Lower leg skin (tissue), 3 donors: ENCODE results near the gene GAREM1.

Source experiments
- POLR2A ChIP-seq, 2 donors: fragments of 450-650 bp; IDR thresholded peaks; one replicate each; pipeline ENCODE4 v1.6.1; 2016 to 2017; ENCODE audit warnings: antibody characterized with exemption in 2 of 2, mild to moderate bottlenecking in 1 of 2, moderate library complexity in 1 of 2
- TF ChIP-seq, protein P1 (sequence below), 3 donors: fragments of 450-650 bp; IDR thresholded peaks; one replicate each; pipeline ENCODE4 v1.5.1; 2016; ENCODE audit warnings: antibody characterized with exemption in 3 of 3, mild to moderate bottlenecking in 3 of 3, moderate library complexity in 2 of 3

DNA sequence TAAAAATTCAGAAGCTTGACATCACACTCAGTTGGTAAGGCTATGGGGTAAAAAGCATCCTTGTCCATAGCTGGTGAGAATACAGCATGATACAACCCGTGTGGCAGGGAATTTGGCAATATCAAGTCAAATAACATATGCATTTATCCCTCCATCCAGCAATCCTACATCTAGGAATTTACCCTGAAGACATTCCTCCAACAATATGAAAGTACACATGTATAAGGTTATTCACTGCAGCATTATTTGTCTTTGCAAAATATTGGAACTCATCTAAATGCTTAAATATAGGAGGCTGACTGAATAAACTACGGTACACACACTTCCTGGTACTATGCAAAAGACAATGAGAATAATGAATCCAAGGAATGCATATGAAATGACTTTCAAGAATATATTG lies 179.9 kb downstream of the GAREM1 start:
- TF ChIP-seq, protein P1, sequence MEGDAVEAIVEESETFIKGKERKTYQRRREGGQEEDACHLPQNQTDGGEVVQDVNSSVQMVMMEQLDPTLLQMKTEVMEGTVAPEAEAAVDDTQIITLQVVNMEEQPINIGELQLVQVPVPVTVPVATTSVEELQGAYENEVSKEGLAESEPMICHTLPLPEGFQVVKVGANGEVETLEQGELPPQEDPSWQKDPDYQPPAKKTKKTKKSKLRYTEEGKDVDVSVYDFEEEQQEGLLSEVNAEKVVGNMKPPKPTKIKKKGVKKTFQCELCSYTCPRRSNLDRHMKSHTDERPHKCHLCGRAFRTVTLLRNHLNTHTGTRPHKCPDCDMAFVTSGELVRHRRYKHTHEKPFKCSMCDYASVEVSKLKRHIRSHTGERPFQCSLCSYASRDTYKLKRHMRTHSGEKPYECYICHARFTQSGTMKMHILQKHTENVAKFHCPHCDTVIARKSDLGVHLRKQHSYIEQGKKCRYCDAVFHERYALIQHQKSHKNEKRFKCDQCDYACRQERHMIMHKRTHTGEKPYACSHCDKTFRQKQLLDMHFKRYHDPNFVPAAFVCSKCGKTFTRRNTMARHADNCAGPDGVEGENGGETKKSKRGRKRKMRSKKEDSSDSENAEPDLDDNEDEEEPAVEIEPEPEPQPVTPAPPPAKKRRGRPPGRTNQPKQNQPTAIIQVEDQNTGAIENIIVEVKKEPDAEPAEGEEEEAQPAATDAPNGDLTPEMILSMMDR (IDR thresholded peaks at IDR 0.05) = no peak
- no peak for TF ChIP-seq POLR2A (IDR thresholded peaks at IDR 0.05)
